Measurements from ENCODE around the gene THAP3. TPM values are rescaled to one million over a fixed set of nuclear protein-coding genes. Genes with fewer than 3 reads are reported as not detected.

The THAP3 gene
- polyA plus RNA-seq, 4 donors, result 18.6 to 29.8 (median 20.5) TPM

- DNase-seq (ENCODE audit: low read depth in 4 of 4, low spot score in 2 of 4), result no peak
Observed at GRCh38 chr1:6666696-6667095, 42.0 kb downstream of the THAP3 start.

GRCh38 chr1:6667139-6667538 lies 42.5 kb downstream of the THAP3 start:
- no peak for DNase-seq (ENCODE audit: low read depth in 4 of 4, low spot score in 2 of 4)

- no peak for DNase-seq (ENCODE audit: low read depth in 4 of 4, low spot score in 2 of 4)
Observed at GRCh38 chr1:6668503-6668902, 43.8 kb downstream of the THAP3 start.

GRCh38 chr1:6672558-6672957 lies 47.9 kb downstream of the THAP3 start:
- DNase-seq (ENCODE audit: low read depth in 4 of 4, low spot score in 2 of 4), result no peak

- no peak for DNase-seq (ENCODE audit: low read depth in 4 of 4, low spot score in 2 of 4)
Observed at GRCh38 chr1:6673816-6674398, 49.2 kb downstream of the THAP3 start.

- DNase-seq (ENCODE audit: low read depth in 4 of 4, low spot score in 2 of 4), result peak in 1 of 4 donors; percentile 28
Observed at GRCh38 chr1:6674771-6675170, 50.1 kb downstream of the THAP3 start.

DNA sequence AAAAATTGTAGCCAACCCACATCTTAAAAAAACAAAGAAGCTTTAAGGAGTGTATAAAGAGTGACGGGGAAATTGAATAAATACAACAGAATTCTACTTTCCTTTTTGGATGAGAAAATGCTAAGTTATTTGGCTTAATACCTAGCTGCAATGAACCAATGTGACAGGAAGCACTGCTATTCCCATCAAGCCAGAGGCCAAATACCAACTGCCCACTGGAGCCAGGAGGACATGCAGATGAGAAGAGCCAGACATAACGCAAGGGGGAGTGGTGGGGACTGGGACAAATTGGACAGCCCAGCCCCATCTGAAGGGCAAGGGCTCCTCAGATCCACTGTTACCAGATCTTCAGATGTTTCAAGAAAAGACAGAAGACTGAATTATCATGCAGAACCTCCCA lies 51.3 kb downstream of the THAP3 start:
- no peak for DNase-seq (ENCODE audit: low read depth in 4 of 4, low spot score in 2 of 4)

Other genes starting within 250 kb of the THAP3 start
- 10 to 100 TPM; 27.8 to 38.4 (median 33.3) TPM for gene ACOT7, start 231.1 kb upstream of the THAP3 start, polyA plus RNA-seq (ENCODE audit: insufficient read length in 4 of 4)
- under 1 TPM; 0.23 to 0.84 (median 0.39) TPM for gene HES2, start 204.9 kb upstream of the THAP3 start, polyA plus RNA-seq (ENCODE audit: insufficient read length in 4 of 4)
- 10 to 100 TPM; 14.0 to 26.5 (median 20.6) TPM for gene ESPN, start 200.1 kb upstream of the THAP3 start, polyA plus RNA-seq (ENCODE audit: insufficient read length in 4 of 4)
- gene TNFRSF25, start 158.7 kb upstream of the THAP3 start, polyA plus RNA-seq (ENCODE audit: insufficient read length in 4 of 4), result 10 to 100 TPM in 2 of 4 donors, 1 to 10 TPM in 2; 7.0 to 25.9 (median 17.6) TPM
- 10 to 100 TPM; 10.7 to 27.3 (median 19.9) TPM for gene PLEKHG5, start 133.2 kb upstream of the THAP3 start, polyA plus RNA-seq (ENCODE audit: insufficient read length in 4 of 4)
- 10 to 100 TPM; 11.9 to 27.5 (median 19.9) TPM for gene NOL9, start 70.4 kb upstream of the THAP3 start, polyA plus RNA-seq (ENCODE audit: insufficient read length in 4 of 4)
- under 1 TPM in 3 of 4 donors, not detected in 1; 0.05 to 0.11 (median 0.10) TPM for gene TAS1R1, start 69.6 kb upstream of the THAP3 start, polyA plus RNA-seq (ENCODE audit: insufficient read length in 4 of 4)
- 10 to 100 TPM; 27.9 to 42.0 (median 35.7) TPM for gene ZBTB48, start 44.9 kb upstream of the THAP3 start, polyA plus RNA-seq (ENCODE audit: insufficient read length in 4 of 4)
- gene KLHL21, start 22.0 kb upstream of the THAP3 start, polyA plus RNA-seq (ENCODE audit: insufficient read length in 4 of 4), result 10 to 100 TPM; 13.3 to 19.2 (median 16.8) TPM
- gene PHF13, start 11.1 kb upstream of the THAP3 start, polyA plus RNA-seq (ENCODE audit: insufficient read length in 4 of 4), result 10 to 100 TPM; 21.6 to 28.3 (median 26.1) TPM
- gene DNAJC11, start 76.9 kb downstream of the THAP3 start, polyA plus RNA-seq (ENCODE audit: insufficient read length in 4 of 4), result 10 to 100 TPM; 54.0 to 77.7 (median 67.1) TPM
- 10 to 100 TPM; 76.8 to 91.3 (median 85.3) TPM for gene CAMTA1, start 160.6 kb downstream of the THAP3 start, polyA plus RNA-seq (ENCODE audit: insufficient read length in 4 of 4)